Midbrain (tissue), 1 donor: ENCODE results near the gene ACER3.
"Not testable (repeated sequence)": the region's sequence is repeated elsewhere in the genome, so short reads cannot be mapped to it uniquely, and the experiment has no call there.

Experiments used
- DNase-seq: peaks from one replicate; lab custom pipeline; 2025; lab: John Stamatoyannopoulos, UW

ACER3 gene

GRCh38 chr11:77057938-77058474, 197.3 kb downstream of the ACER3 start:
- no peak for DNase-seq

- no peak for DNase-seq
Observed at GRCh38 chr11:77058900-77059299, 198.2 kb downstream of the ACER3 start.

- no peak for DNase-seq
Observed at GRCh38 chr11:77059806-77060205, 199.1 kb downstream of the ACER3 start.

GRCh38 chr11:77060234-77060633, 199.5 kb downstream of the ACER3 start:
- DNase-seq, result no peak

GRCh38 chr11:77061258-77061657, 200.5 kb downstream of the ACER3 start:
- not testable (repeated sequence) for DNase-seq

- DNase-seq, result no peak
Observed at GRCh38 chr11:77062924-77063323, 202.2 kb downstream of the ACER3 start.

GRCh38 chr11:77063407-77063806, 202.7 kb downstream of the ACER3 start:
- no peak for DNase-seq

GRCh38 chr11:77063861-77064260, 203.1 kb downstream of the ACER3 start:
- DNase-seq, result no peak

GRCh38 chr11:77064648-77065217, 204.0 kb downstream of the ACER3 start:
- no peak for DNase-seq

GRCh38 chr11:77065878-77066228, 205.1 kb downstream of the ACER3 start:
- DNase-seq, result no peak

GRCh38 chr11:77066229-77067042, 205.7 kb downstream of the ACER3 start, which contains the start of gene CAPN5:
TSS of gene CAPN5 (plus strand) at chr11:77066971. CDS start at chr11:77084887, 17,916 bp downstream.
- peak; percentile 95 for DNase-seq

- no peak for DNase-seq
Observed at GRCh38 chr11:77067861-77068443, 207.2 kb downstream of the ACER3 start.

- no peak for DNase-seq
Observed at GRCh38 chr11:77068457-77069335, 208.0 kb downstream of the ACER3 start.

GRCh38 chr11:77069336-77069968, 208.7 kb downstream of the ACER3 start:
- no peak for DNase-seq

- no peak for DNase-seq
Observed at GRCh38 chr11:77069969-77070582, 209.4 kb downstream of the ACER3 start.

- DNase-seq, result no peak
Observed at GRCh38 chr11:77071077-77071476, 210.4 kb downstream of the ACER3 start.

- DNase-seq, result no peak
Observed at GRCh38 chr11:77071671-77072605, 211.2 kb downstream of the ACER3 start.

- DNase-seq, result no peak
Observed at GRCh38 chr11:77072851-77073327, 212.2 kb downstream of the ACER3 start.

- peak; percentile 32 for DNase-seq
Observed at GRCh38 chr11:77073328-77074001, 212.7 kb downstream of the ACER3 start.
